Osteocyte (in vitro differentiated cells): ENCODE data around the gene RHBDF1. TPM values are rescaled to one million over a fixed set of nuclear protein-coding genes. Genes with fewer than 3 reads are reported as not detected.

Source experiments
- DNase-seq: peaks from one replicate; pipeline ENCODE4 v3.0.0; 2021; ENCODE audit warnings: mixed read lengths; ENCODE audit not compliant: unreplicated experiment; ENCODE audit errors: extremely low spot score
- H3K27ac Mint-ChIP-seq: one replicate; pipeline ENCODE4 v1.8.0; 2021; ENCODE audit warnings: mild to moderate bottlenecking, mixed read lengths; ENCODE audit not compliant: unreplicated experiment
- H3K27me3 Mint-ChIP-seq: one replicate; pipeline ENCODE4 v1.8.0; 2021; ENCODE audit warnings: mixed read lengths; ENCODE audit not compliant: unreplicated experiment
- H3K36me3 Mint-ChIP-seq: one replicate; pipeline ENCODE4 v1.8.0; 2021; ENCODE audit warnings: mixed read lengths; ENCODE audit not compliant: unreplicated experiment
- H3K4me1 Mint-ChIP-seq: one replicate; pipeline ENCODE4 v1.8.0; 2021; ENCODE audit warnings: mixed read lengths; ENCODE audit not compliant: unreplicated experiment
- H3K4me3 Mint-ChIP-seq: one replicate; pipeline ENCODE4 v1.8.0; 2021; ENCODE audit warnings: mild to moderate bottlenecking, moderate library complexity, mixed read lengths; ENCODE audit not compliant: unreplicated experiment
- H3K9me3 Mint-ChIP-seq: one replicate; pipeline ENCODE4 v1.8.0; 2021; ENCODE audit warnings: mixed read lengths; ENCODE audit not compliant: unreplicated experiment
- long read RNA-seq: library from polyadenylated mRNA; unstranded; transcript quantifications from one replicate; pipeline ENCODE4 v2.0.0, GENCODE V29; 2021
- total RNA-seq: library from RNA; stranded (reverse); gene quantifications from 2 replicates; pipeline ENCODE4 v1.2.1, GENCODE V29; 2021
- TF ChIP-seq, protein P1 (sequence below): fragments of 200-600 bp; sonication (generic); IDR thresholded peaks from 2 replicates; pipeline ENCODE4 v1.5.0; 2021; ENCODE audit warnings: antibody characterized with exemption, mild to moderate bottlenecking, moderate library complexity

Gene RHBDF1, protein sequence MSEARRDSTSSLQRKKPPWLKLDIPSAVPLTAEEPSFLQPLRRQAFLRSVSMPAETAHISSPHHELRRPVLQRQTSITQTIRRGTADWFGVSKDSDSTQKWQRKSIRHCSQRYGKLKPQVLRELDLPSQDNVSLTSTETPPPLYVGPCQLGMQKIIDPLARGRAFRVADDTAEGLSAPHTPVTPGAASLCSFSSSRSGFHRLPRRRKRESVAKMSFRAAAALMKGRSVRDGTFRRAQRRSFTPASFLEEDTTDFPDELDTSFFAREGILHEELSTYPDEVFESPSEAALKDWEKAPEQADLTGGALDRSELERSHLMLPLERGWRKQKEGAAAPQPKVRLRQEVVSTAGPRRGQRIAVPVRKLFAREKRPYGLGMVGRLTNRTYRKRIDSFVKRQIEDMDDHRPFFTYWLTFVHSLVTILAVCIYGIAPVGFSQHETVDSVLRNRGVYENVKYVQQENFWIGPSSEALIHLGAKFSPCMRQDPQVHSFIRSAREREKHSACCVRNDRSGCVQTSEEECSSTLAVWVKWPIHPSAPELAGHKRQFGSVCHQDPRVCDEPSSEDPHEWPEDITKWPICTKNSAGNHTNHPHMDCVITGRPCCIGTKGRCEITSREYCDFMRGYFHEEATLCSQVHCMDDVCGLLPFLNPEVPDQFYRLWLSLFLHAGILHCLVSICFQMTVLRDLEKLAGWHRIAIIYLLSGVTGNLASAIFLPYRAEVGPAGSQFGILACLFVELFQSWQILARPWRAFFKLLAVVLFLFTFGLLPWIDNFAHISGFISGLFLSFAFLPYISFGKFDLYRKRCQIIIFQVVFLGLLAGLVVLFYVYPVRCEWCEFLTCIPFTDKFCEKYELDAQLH
- 56.8 and 57.6 TPM in 2 replicates for total RNA-seq
- long read RNA-seq, partial matches to known transcripts = 10 of 14 reads
- long read RNA-seq, other reads (novel, unspliced or antisense) = 3 of 14 reads

DNA sequence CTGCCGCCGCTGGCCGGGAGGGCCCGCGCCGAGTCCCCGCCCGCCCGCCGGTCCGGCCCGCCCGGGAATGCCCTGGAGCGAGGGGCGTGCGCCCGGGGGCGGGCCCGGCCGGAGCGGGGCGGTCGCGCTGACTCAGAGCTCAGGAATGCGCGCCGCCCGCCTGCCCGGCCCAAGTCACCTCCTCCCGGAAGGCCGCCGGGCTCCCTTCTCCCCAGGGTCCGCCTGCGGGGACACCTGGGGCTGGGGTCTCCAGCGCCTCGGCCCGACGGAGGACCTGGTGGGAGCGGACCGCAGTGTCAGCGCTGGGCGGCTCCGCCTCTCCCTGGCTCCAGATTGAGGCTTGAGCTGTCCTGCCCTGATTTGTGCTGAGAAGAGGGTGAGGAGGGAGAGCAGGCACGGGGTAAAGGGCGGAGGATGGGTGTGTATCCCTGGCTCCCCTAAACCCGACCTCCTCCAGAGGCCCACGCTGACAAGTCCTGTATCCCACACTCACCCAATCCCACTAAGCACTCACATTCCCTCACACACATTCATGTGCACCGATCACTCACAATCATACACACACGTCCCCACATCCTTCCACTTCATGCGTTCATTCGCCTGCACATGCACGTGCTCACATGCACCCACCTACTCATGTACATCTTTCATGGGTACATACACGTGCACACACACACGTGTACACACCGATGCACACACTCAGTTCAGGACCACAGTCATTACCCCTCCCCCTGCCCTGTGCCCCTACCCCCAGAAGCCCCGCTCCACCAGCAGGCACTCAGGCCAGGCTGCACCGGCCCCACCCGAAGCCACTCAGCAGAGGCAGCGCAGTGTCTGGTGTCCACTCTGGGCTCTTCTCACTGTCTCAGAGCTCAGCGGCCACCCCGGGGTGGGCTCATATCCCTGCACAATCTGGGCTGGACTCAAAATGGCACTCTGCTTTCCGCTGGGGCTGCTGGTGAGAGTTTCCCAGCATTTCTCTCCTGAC lies at the start of gene RHBDF1:
Gene RHBDF1 (minus strand): TSS at position 71 of the 988 bp plus-strand sequence. CDS start 7,616 bp downstream, outside the sequence.
- H3K36me3 Mint-ChIP-seq = no peaks in the 10 kb centered on the region
- H3K9me3 Mint-ChIP-seq = no peaks in the 10 kb centered on the region
- peak within 1 kb of the TSS; percentile 90 for H3K27ac Mint-ChIP-seq
- TF ChIP-seq, protein P1, sequence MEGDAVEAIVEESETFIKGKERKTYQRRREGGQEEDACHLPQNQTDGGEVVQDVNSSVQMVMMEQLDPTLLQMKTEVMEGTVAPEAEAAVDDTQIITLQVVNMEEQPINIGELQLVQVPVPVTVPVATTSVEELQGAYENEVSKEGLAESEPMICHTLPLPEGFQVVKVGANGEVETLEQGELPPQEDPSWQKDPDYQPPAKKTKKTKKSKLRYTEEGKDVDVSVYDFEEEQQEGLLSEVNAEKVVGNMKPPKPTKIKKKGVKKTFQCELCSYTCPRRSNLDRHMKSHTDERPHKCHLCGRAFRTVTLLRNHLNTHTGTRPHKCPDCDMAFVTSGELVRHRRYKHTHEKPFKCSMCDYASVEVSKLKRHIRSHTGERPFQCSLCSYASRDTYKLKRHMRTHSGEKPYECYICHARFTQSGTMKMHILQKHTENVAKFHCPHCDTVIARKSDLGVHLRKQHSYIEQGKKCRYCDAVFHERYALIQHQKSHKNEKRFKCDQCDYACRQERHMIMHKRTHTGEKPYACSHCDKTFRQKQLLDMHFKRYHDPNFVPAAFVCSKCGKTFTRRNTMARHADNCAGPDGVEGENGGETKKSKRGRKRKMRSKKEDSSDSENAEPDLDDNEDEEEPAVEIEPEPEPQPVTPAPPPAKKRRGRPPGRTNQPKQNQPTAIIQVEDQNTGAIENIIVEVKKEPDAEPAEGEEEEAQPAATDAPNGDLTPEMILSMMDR = no peak
- H3K27me3 Mint-ChIP-seq = no peaks in the 10 kb centered on the region
- H3K4me3 Mint-ChIP-seq = peak within 1 kb of the TSS; percentile 82
- no peak for DNase-seq
- H3K4me1 Mint-ChIP-seq = peaks cover 78% of the 10 kb centered on the region

DNA sequence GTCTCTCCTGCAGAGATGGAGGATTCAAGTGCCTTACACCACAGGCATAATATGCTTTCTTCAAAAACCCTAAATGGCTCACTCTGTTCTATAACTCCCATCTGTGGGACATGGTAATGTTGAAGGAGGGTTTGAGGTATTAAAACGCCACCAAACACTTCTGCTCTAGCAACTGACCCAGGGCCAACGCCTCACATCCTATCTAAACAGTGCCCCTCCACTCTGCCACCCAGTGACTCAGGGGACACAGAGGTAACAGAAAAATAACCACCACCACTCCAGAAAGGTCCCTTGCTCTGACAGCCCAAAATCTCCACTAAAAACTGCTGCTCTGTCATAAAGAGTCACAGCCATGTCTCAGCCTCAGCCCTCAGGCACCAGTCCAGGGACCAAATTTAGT lies 48.3 kb upstream of the RHBDF1 start:
- Mint-ChIP-seq H3K9me3 (no peaks in the 10 kb centered on the region), H3K4me3 (no peak overlapping the region), H3K4me1 (no peaks in the 10 kb centered on the region), H3K27ac (no peak overlapping the region), H3K36me3 (peaks cover 17% of the 10 kb centered on the region), H3K27me3 (no peaks in the 10 kb centered on the region)
- TF ChIP-seq, protein P1 = no peak
- DNase-seq = no peak

DNA sequence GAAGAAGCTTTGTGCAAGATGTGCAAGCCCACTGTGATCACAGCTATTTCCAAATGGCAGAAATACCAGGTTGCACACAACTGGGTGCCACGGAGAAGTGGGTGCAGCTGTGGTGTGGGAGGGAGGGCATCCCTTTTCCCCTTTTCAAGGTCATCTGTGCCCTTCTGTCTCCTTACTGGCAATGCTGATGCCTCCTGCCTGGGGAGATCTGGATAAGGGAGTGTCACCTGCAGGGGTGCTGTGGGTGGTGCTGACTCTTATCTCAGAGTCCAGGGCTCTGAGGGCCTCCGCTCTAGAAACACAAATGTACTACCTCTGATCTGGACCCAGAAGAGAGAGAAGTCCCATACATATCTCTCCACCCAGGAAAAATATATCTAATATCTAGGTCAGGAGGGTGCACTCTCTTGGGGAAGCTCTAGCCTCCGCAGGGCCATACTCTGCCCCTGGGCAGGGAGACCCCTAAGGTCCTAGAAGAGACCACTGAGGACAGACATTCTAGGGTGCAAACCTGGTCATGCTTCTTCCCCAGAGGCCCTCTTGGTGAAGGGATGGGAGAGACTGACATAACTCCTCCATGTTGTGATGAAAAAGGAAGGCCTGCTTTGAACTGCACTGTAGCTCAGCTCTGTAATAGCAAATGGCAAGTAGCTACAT lies 47.5 kb upstream of the RHBDF1 start:
- Mint-ChIP-seq H3K9me3 (no peaks in the 10 kb centered on the region), H3K36me3 (peaks cover 19% of the 10 kb centered on the region), H3K27me3 (no peaks in the 10 kb centered on the region), H3K4me3 (no peak overlapping the region), H3K4me1 (no peaks in the 10 kb centered on the region), H3K27ac (no peak overlapping the region)
- TF ChIP-seq, protein P1 = no peak
- no peak for DNase-seq

DNA sequence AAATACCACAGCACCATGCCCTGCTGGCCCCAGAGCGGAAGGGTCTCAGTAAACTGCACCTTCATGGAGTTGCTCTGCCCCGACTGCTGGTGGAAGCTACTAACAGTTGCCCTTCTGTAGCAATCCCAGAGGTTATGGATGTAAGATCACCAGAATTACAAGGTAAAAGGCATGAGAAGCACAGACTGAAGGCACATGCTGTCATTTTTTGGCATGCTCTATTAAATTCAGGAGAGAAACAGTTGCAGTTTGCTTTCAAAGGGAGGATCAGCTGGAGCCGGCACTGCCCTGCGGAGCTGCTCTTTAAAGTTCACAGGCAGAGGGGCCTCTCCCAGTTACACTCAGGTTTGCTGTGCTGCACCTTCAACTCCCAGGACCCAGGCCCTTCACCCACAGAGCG lies 46.9 kb upstream of the RHBDF1 start:
- Mint-ChIP-seq H3K4me3 (no peak overlapping the region), H3K36me3 (peaks cover 19% of the 10 kb centered on the region), H3K27me3 (no peaks in the 10 kb centered on the region), H3K4me1 (peaks cover under 1% of the 10 kb centered on the region), H3K9me3 (no peaks in the 10 kb centered on the region), H3K27ac (no peak overlapping the region)
- TF ChIP-seq, protein P1 = no peak
- no peak for DNase-seq
